ENCODE measurements around the gene IKBKE.

Gene IKBKE

DNA sequence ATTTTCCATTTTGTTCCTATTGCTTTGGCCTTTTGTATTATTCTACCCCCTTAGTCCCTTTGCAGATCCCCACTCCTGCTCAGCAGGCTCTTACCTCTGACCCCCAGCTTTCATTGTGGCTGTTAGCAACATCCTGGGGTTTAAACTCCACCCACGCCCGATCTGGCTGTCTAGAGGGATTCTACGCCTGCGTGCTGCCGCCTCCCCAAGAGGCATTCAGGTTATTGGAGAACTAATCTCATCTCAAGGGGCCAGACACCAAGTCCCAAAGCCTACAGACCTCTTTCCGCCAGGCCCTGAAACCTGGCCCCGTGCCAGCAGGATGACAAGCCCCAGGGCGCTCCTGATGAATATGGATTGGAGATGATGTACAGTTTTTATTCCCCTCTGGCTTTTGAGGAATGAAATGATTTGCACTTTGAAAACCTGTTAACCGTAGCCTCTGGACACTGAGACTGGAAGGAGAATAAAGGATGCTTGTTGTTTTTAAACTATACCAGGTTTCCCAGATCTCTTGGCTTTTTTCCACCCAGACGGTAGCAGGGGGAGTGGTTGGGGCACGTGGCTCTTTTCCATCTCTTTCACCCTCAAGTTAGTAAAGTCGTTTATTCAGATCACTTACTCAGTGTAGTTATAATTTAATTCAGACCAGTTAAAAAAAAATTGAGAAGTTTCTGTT is 14.5 kb upstream of the IKBKE start:
- DNase-seq, result no peak

DNA sequence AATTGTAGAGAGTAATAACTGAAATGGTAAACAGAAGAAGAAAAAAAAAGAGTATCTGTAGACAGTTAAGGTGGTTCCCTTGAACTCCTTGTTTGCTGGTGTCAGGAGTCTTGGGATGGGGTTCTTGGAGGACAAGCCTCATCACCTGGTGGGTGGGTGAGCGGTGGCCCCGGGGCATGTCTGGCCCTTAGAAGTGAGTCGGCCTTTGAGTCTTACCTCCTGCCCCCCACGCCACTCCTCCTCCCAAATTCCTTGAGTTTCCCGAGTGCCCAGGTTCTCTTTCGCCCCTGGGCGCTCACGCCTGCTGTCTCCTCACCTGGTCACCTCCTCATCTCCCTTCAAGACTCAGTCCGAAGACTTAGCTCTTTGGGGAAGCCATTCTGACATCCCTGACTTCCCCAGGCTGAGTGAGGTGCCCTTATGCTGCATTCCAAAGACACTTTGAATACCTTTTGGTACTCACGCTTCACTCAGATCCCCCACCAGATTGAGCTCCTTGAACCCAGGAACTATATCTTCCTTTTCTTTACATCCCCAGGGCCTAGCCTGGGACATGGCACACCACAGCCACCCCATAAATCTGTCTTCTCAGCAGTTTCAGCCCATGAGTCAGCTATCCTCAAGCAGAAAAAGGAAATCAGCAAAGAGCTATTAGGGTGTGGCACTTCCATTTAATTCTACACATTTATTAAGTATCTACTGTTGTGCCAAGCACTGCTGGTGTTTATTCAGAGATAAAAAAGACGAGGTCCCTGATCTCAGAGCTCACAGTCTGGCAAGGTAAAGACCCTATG is 13.5 kb upstream of the IKBKE start:
- no peak for DNase-seq

DNA sequence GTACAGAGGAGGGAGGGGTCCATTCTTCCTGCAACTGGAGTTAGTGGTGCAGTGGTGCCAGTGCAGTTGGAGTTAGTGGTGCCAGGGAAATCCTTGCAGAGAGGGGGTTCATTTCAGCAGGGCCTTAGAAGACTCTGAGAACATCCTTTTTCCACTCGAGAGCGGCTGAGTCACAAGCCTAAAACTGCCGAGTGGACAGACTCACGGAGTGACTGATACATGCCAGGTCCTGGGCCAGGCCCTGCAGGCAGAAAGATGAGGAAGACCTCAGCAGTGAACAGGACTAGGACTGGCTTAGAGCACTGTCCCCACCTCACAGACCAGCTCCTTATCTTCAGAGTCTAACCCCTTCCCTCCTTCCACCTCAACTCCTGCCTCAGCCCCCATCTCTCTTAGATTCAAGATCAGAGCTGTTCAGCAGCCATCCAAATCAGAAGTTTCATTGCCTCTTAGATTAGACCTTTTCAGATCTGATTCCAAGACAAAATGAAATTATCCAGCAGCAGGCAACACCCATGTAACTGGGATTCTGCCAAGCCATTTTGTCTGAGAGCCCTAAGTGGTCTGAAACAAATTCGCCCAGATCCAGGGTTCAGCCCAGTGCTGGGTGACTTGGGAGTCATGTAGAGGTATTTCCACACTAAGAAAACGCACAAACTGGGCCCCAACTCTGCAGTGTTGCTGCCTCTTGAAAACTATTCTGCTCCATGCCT is 12.7 kb upstream of the IKBKE start:
- DNase-seq, result no peak

DNA sequence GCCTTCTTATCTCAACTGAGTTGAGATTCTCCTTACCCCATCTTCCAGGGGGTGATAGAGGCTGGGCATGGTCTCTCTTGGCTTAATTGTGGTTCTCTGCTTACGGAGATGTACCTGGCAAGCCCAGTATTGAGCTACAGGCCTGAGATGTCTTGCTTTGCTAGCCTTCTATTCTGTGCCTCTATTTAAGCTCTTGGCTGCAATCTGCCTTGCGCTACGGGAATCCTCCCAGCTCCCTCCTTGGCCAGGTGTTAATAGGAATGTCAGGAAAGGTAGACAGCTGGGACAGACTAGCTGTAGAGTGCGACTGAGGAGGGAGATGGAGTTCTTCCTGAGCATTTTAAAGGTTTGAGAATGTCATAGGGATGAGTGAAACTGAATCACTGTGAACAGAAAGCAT is 10.6 kb upstream of the IKBKE start:
- no peak for DNase-seq

DNA sequence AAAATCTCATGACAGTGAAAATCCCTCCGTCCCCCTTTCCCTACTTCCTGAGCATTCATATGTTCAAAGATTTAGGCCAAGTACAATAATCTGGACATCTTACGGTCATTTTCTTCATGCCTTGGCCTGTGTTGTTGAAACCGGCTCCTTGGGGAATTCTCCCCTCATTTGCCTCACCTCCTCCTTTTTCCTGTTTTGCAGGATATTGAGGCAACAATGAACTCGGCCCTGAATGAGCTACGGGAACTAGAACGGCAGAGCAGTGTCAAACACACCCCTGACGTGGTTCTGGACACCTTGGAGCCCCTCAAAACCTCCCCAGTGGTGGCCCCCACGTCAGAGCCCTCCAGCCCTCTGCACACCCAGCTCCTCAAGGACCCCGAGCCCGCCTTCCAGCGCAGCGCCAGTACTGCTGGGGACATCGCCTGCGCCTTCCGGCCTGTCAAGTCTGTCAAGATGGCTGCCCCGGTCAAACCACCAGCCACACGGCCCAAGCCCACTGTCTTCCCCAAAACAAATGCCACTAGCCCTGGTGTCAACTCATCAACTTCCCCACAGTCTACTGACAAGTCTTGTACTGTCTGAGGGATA is 9.3 kb upstream of the IKBKE start:
- DNase-seq, result no peak

DNA sequence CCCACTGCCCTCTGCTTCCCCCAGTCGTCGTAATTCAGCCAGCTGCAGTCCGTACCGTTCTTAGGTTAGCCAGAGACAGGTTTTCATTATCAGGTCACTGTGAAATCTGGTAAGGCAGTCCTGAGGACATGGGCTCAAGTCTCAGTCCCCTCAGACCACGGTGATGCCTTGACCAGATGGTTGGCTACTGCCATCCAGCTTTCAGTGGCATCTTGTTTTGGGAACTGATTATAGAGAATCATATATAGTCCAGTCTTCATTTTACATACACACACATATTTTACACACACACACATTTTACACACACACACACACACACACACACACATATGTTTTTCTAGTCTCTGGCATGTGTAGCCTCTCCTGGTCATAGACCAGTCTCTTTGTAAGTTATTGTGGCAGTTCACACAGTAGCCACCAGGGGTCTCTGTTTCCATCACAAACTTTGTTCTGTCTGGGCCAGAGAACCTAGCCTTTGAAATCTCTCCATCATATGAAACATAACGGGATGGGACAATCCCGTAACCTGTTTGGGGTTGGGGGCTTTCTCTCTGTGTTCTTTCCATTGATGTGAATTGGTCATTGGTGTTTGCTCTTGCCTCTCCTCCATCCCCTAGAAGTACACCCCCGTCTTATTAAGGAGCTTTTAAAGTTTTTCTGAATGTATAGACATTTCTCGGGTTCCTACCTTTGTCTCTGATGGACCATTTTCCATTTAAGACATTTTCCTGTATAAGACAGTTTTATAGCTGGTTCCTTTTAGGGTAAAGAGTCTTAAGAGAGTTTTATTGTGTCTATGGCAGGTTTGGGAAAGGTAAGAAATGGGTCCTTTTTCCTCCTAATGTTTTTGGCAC is 8.4 kb upstream of the IKBKE start:
- DNase-seq, result peak; percentile 76

DNA sequence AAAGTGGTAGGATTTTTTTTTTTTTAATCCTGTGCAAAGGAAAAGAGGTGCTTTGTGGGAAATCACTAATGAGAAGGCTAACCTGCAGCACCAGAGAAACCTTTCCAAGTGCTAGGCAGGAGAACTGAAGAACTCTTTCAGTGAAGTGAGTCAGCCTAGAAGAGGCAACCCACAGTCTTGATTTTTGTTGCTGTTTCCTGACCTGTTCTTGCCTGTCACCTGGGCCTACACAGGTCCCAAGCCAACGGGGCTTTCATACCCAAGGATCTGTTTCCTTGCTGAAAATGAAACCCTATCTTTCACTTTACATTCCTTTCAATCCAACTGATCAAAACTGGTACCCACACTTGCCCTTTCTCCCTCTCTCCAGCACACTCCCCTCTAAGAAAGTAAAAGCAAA is 7.1 kb upstream of the IKBKE start:
- no peak for DNase-seq

DNA sequence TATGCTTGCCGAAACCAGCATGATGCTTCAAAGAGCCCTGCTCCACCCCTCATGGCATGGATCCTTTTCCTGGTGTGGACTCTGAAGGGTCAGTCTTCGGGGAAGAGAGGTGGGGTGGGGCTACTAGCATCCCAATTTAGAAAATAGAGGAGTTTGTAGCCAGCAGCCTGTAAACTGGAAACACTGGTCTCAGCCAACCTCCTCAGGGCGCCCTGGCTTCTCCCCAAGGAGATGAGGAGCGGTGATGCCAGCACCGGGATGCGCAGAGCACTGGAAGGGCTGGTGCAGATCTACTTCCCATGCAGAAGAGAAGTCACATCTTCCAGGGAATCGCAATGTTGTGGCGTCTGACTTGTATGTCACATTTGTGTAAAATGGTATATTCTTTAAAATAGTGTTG is 6.4 kb upstream of the IKBKE start:
- no peak for DNase-seq

DNA sequence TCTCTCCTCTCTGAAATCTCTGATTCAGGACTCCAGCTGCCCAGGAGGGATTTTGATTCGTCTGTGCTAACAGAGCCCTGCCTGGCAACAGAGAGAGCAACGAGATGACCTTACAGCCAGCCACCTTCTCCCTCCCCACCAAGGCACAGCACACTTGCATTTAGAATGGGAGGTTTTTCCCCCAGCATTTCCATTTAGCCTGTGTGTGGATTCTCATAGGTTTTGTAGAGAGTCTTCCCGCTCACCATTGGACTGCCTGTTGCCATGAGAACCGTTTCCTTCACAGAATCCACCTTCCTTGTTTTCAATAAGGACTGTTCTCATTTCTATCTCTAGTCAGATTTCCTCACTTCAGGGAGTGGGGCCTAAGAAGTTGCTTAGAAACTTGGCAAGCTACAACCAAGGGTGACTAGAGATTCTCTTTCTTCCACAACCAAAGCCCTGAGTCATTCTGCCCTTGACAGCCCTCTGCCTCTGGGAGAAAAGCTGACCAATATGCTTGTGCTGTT is 5.8 kb upstream of the IKBKE start:
- DNase-seq, result no peak

DNA sequence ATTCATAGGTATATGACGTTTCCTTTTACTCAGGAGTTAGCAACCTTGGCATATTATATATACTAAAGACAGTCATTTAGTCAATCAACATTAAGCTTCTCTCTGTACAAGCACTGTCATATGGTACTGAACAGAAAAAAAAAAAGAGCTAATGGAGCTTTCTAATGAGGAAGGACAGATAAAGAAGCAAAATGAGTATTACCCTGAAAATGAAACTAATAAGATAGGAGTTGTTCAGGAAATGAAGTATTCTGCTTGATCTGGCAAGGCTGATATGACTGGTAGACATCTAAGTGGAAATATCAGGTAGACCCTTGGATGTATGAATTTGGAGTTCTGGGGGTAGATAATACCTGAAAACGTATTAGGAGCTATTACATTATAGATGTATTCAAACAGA is 4.3 kb upstream of the IKBKE start:
- no peak for DNase-seq

DNA sequence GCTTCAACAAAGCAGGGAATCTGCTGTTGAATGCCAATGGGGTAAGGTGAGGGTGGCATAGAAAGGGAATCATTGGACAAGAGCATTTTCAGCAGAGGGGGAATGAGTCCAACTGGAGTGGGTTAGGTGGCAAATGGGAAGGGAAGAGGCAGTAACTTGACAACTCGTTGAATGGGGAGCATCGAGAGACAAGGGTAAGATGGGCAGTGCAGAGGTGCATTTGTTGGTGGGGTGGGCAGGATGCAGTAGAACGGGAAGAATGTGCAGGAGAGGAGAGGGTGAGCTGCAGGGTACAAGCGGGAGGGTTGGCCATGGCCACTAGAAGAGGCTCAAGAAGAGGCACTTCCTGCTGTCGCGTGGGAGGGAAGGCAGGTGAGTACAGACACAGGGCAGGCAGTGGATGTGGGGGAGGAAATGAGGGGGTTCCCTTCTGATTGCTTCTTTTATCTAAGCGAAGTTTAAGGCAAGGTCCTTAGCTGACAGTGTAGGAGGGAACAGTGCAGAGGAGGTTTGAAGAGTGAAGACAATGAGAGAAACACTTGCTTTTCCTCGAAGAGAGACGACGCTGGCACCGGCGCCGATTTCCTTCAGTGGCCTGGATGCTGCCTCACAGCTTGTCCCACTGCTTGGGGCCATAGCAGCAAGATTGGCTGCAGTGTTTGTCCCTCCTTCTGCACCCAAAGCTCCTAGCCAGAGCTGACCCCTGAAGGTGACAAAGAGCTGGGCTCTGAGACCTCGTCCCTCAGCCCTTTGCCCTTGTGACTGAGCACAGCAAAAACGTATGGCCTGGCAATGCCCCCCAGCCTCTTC is 3.2 kb upstream of the IKBKE start:
- no peak for DNase-seq

DNA sequence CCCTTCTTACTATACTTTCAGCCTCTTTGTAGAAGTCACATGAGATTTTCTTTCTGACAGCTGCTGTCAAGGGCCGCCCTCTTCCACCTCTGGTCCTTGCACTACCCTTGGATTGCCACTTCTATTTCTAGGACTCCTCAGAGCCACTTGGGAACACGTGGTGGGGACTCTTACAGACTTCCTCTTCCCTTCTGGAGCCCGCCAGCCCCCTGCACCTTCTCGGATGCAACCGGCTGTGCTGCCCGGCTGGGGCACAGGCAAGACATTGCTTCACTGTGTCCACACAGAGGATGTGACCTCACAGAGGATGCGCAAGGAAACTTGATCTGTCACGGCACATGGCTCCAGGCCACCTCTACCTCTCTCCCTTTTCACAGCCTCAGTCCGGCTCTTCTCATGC is 2.4 kb upstream of the IKBKE start:
- no peak for DNase-seq

DNA sequence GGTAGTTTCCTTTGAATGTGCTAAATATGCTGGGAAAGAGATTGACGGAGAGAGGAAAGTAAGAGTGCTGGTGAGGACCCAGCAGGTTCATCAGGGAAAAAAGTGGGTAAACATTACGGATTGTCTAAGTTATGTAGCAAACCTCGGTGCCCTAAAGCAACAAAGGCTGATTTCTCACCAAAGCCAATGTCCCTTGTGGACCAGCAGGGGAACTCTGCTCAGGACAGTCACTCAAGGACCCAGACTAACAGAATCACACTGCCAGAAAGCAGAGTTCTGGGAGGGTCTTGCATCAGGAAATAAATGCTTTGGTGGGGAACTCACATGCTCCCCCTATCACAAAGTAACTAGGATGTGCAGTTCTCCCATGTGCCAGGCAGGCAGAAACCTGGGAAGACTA is 1.7 kb upstream of the IKBKE start:
- no peak for DNase-seq

DNA sequence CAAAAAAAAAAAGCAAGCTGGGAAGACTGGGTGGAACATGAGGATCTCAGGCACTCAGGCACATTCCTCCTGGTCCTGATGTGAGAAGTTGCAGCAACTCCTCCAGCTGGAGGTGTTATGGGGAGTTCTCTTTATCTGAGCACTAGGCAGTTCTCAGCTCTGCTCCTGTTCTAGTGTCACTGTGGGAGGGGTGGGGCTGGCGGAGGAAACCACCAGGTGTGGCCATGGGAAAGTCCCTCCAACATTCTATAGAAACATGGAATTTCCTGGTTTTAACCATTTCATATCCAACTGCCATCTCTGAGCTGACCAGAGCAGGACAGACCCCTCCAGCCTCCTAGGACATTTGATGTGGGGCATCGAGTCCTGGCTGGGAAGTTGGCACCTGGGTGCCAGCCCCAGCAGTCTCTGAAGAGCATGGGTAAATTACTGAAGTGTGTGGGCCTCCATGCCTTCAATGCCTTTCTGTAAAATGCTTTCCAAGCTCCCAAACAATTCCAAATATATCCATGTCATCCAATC is 804 bp upstream of the IKBKE start:
- peak; percentile 47 for DNase-seq

DNA sequence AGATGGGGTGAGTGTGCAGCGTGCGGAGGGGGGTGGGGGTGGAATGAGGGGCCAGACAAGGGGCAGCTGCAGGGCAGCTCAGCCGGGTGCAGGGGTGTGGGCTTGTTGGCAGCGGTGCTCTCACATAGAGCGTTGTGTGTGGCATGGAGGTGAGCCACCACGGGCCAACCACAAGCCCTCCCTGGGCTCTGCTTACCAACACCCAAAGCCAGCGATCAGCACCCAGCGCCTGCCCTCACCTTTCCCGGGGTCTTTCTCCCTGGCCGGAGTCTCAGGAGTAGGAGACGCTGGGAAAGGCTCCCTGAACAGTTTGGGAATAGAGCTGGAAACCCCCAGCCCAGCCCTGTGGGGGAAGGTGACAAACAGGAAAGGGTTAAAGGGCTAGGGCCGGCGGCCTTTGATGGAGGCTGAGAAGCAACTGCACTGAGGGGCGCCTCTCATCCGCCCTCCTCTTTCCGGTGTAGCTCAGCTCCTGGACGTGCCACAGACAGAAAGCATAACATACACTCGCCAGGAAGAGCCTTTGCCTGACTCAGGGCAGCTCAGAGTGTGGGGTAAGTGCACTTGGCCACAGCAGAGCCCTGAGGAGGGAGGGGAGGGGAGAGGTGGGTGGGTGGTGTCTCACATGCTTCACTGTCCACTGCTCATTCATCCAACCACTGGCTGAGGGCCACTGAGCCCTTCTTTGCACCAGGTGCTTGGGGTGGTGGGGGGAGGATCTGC is 577 bp downstream of the IKBKE start:
- peak; percentile 40 for DNase-seq

DNA sequence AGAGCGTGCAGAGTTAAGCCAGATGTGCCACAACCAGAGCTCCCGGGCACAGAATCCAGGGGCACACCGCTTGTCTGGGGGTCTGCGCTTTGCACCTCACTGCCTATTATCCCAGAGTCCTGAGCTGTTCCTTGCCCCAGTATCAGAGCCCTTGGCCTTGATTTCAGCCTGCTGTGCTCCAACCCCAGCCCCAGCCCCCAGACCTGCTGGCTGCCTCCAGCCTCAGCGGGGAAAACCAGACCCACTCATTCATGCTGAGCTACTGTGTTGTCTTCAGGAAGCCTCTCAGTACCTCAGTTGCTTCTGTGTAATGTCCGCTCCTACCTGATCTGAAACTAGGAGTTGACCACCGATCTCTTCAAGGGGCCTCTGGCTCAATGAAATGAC is 1.1 kb downstream of the IKBKE start:
- DNase-seq, result no peak

DNA sequence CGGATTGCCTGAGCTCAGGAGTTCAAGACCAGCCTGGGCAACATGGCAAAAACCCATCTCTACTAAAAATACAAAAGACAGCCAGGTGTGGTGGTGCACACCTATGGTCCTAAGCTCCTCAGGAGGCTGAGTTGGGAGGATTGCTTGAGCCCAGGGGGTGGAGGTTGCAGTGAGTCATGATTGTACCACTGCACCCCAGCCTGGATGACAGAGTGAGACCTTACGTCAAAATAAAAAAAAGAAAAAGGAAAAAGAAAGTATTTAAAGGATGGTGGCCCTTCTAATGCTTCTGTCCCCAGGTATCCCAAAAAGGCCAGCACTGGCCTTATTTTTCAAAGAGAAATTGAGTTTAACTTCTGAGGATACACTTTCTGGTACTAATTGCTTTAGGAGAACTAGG is 1.7 kb downstream of the IKBKE start:
- DNase-seq, result peak; percentile 30

DNA sequence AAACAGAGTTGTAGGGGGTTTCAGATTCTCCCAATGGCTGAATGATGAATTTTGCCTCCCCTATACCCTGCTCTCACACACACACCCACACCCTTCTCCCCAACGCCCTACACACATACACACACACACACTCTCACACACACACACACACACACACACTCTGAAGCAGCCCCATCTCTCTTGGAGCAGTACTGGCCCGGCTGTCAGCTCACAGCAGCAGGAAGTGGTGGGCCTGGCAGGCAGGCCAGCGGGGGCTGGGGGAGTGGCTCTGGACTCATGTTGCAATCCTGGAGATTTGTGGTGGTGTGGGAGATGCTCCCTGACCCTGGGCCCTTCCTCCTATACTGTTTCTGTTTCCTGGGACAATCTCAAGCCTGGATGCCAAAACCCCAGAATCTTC is 2.2 kb downstream of the IKBKE start:
- no peak for DNase-seq

DNA sequence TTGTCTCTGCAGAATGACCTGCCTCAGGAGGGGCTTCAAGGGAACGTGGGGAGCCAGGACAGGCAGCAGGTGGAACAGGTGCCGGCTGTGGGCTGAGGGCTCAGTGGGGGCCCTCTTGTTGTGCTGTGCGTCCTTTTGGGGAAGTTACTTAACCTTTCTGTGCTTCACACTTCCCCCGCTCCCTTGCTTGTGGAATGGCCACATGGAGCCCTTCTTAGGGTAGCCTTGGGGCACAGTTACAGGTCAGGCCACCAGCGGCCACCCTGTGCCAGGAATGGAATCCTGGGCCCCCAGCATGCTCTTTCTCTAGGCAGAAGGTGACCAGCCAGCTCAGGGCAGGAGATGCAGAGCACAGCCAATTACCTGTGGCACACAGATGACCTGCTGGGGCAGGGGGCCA is 2.6 kb downstream of the IKBKE start:
- DNase-seq, result no peak

DNA sequence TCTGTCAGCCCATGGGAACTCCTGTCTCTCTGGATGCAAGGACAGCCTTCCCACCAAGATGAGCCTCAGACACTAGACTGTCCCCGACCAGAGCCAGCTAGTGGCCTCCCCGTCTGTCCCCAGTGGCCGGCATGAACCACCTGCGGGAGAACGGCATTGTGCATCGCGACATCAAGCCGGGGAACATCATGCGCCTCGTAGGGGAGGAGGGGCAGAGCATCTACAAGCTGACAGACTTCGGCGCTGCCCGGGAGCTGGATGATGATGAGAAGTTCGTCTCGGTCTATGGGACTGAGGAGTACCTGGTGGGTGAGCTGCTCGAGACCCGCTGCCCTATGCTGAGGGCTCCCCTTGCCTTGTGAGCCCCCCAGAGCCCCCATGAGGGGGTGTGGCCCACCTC is 5.8 kb downstream of the IKBKE start:
- DNase-seq, result no peak

DNA sequence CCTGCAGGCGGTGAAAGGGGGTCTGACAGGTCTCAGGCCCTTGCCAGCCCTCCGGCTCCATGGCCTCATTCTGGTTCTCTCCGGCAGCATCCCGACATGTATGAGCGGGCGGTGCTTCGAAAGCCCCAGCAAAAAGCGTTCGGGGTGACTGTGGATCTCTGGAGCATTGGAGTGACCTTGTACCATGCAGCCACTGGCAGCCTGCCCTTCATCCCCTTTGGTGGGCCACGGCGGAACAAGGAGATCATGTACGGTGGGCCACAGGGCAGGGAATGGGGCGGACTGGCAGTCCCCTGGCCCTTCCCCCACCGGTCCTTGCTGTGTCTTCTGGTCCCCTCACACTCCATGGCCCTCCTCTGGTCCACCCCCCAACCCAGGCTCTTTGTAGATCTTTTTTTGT is 6.3 kb downstream of the IKBKE start:
- DNase-seq, result no peak

Data from activated naive CD4-positive, alpha-beta T cell treated with Interleukin-2 at 50 U/mL for 16 hours (primary cell).